Gastroesophageal sphincter (tissue), 3 donors: ENCODE data around the gene SPRR2E.
"Not testable (repeated sequence)": the region's sequence is repeated elsewhere in the genome, so short reads cannot be mapped to it uniquely, and the experiment has no call there.

Experiments
- CTCF ChIP-seq, 4 experiments: fragments of 200-600 bp in 2 of 4; fragments of 450-650 bp in 2 of 4; sonication (generic) in 1 of 4; IDR thresholded peaks; one replicate each; pipeline ENCODE4 v1.5.1; 2017 to 2019; ENCODE audit warnings: antibody characterized with exemption in 4 of 4, mild to moderate bottlenecking in 2 of 4, moderate library complexity in 2 of 4
- POLR2A ChIP-seq, 2 donors: fragments of 450-650 bp; IDR thresholded peaks; one replicate each; pipeline ENCODE4 v1.6.1; 2017; ENCODE audit warnings: antibody characterized with exemption in 2 of 2, mild to moderate bottlenecking in 2 of 2, moderate library complexity in 1 of 2

- not testable (repeated sequence) for TF ChIP-seq CTCF, POLR2A (IDR thresholded peaks at IDR 0.05)
Observed at GRCh38 chr1:153115264-153115663, 20.9 kb upstream of the SPRR2E start.
